A673 (cell line): ENCODE measurements around the gene COQ8A. TPM values are rescaled to one million over a fixed set of nuclear protein-coding genes. Genes with fewer than 3 reads are reported as not detected.

Source experiments
- BruUV-seq: library from RNA; stranded (reverse); fragments of 400-500 nt; replicated peaks from 2 replicates; lab custom pipeline; 2021; lab: Mats Ljungman, UMichigan
- CTCF ChIA-PET: fragments of 300-600 bp; sonication (Branson Sonifier 250); formaldehyde crosslinking; loops from one replicate; lab custom pipeline; 2022; ENCODE audit warnings: antibody characterized with exemption; lab: Charles Lee
- POLR2A ChIA-PET: fragments of 300-600 bp; sonication (Branson Sonifier 250); formaldehyde crosslinking; loops from one replicate; lab custom pipeline; 2022; ENCODE audit warnings: antibody characterized with exemption; ENCODE audit not compliant: low non-redundant PET; lab: Charles Lee
- DNase-seq: peaks from one replicate; pipeline ENCODE4 v3.0.0-alpha.2; 2015; ENCODE audit warnings: low spot score
- H3K27ac ChIP-seq: fragments of 200-600 bp; sonication (generic); 2 replicates; pipeline ENCODE4 v1.5.1; 2016; ENCODE audit warnings: mixed run types, low read depth, mild to moderate bottlenecking, mixed read lengths, antibody characterized with exemption, low read length; ENCODE audit not compliant: poor library complexity, severe bottlenecking
- H3K27me3 ChIP-seq: fragments of 200-600 bp; sonication (generic); replicated peaks from 2 replicates; pipeline ENCODE4 v1.6.1; 2017; ENCODE audit warnings: mixed run types, low read depth, mild to moderate bottlenecking, mixed read lengths, antibody characterized with exemption, low read length; ENCODE audit not compliant: insufficient read depth, poor library complexity
- H3K36me3 ChIP-seq: fragments of 200-600 bp; sonication (generic); 2 replicates; pipeline ENCODE4 v1.6.1; 2016; ENCODE audit warnings: mixed run types, mild to moderate bottlenecking, mixed read lengths, antibody characterized with exemption, low read length; ENCODE audit not compliant: insufficient read depth, poor library complexity, severe bottlenecking
- H3K4me1 ChIP-seq: fragments of 200-600 bp; sonication (generic); 2 replicates; pipeline ENCODE4 v1.6.1; 2017; ENCODE audit warnings: mixed run types, mild to moderate bottlenecking, mixed read lengths, antibody characterized with exemption, low read length; ENCODE audit not compliant: insufficient read depth, poor library complexity, severe bottlenecking
- H3K4me3 ChIP-seq: fragments of 200-600 bp; sonication (generic); 2 replicates; pipeline ENCODE4 v1.5.1; 2016; ENCODE audit warnings: low read depth, mixed run types, mild to moderate bottlenecking, mixed read lengths, low read length; ENCODE audit not compliant: poor library complexity, severe bottlenecking
- H3K9me3 ChIP-seq: fragments of 200-600 bp; sonication (generic); 2 replicates; pipeline ENCODE4 v1.6.1; 2016; ENCODE audit warnings: mixed run types, low read depth, mild to moderate bottlenecking, mixed read lengths, antibody characterized with exemption, low read length; ENCODE audit not compliant: poor library complexity, severe bottlenecking
- CTCF ChIP-seq: fragments of 300-800, 200-600 bp; sonication (generic); conservative IDR thresholded peaks from 2 replicates; pipeline ENCODE4 v1.5.1; 2017; ENCODE audit warnings: low read depth, mild to moderate bottlenecking, antibody characterized with exemption, low read length, moderate library complexity, mixed read lengths
- EZH2 ChIP-seq: fragments of 200-600 bp; sonication (generic); IDR thresholded peaks from 2 replicates; pipeline ENCODE4 v1.6.1; 2017; ENCODE audit warnings: borderline replicate concordance, low read depth, mild to moderate bottlenecking, mixed read lengths, antibody characterized with exemption, low read length; ENCODE audit not compliant: poor library complexity, severe bottlenecking
- intact Hi-C: fragments of 100-400 bp; cut with micrococcal nuclease; formaldehyde crosslinking; loops from one replicate; pipeline ENCODE4 v1.10.0; 2022; ENCODE audit not compliant: unreplicated experiment
- total RNA-seq: library from RNA; stranded (reverse); gene quantifications from 2 replicates; pipeline ENCODE4 v1.2.3, GENCODE V29; 2021

Gene COQ8A
- total RNA-seq, 1 experiment from 2014 or later = 7.7 TPM

GRCh38 chr1:226960256-226960655 lies 20.2 kb downstream of the COQ8A start:
- TF ChIP-seq CTCF (no peak), EZH2 (no peak)
- Histone ChIP-seq H3K4me3 (no peak overlapping the region), H3K36me3 (no peaks in the 10 kb centered on the region), H3K4me1 (no peaks in the 10 kb centered on the region), H3K27ac (no peak overlapping the region), H3K9me3 (no peaks in the 10 kb centered on the region), H3K27me3 (no peaks in the 10 kb centered on the region)
- intact Hi-C loops = no loop called here
- BruUV-seq = no TSS peak
- DNase-seq = no peak
- ChIA-PET POLR2A (no interaction called here), CTCF (no interaction called here)

GRCh38 chr1:226960944-226961765 lies 21.1 kb downstream of the COQ8A start:
- no peak overlapping the region for H3K27ac ChIP-seq
- TF ChIP-seq EZH2 (no peak), CTCF (no peak)
- no peaks in the 10 kb centered on the region for H3K4me1 ChIP-seq
- ChIA-PET CTCF (no interaction called here), POLR2A (no interaction called here)
- no peak overlapping the region for H3K4me3 ChIP-seq
- no peaks in the 10 kb centered on the region for H3K36me3 ChIP-seq
- no TSS peak for BruUV-seq
- intact Hi-C loops = no loop called here
- no peaks in the 10 kb centered on the region for H3K27me3 ChIP-seq
- DNase-seq = no peak
- no peaks in the 10 kb centered on the region for H3K9me3 ChIP-seq

GRCh38 chr1:226962421-226963391 lies 22.6 kb downstream of the COQ8A start:
- Histone ChIP-seq H3K4me1 (no peaks in the 10 kb centered on the region), H3K36me3 (no peaks in the 10 kb centered on the region), H3K4me3 (no peak overlapping the region), H3K27me3 (no peaks in the 10 kb centered on the region), H3K9me3 (no peaks in the 10 kb centered on the region), H3K27ac (no peak overlapping the region)
- POLR2A ChIA-PET = no interaction called here
- CTCF ChIA-PET = interaction anchor here (0.5 kb wide), 1 partner anchor 662 kb away, joined by 3 read pairs; no protein-coding TSS in a partner anchor
- DNase-seq = no peak
- intact Hi-C loops = no loop called here
- TF ChIP-seq CTCF (no peak), EZH2 (no peak)
- BruUV-seq = no TSS peak
